Measurements from ENCODE around the gene SRD5A3. TPM values are rescaled to one million over a fixed set of nuclear protein-coding genes. Genes with fewer than 3 reads are reported as not detected.
A peak's percentile ranks its signal among the peaks of the same experiment; 100 is the strongest.

SRD5A3 gene
- 25.5 TPM for total RNA-seq

DNA sequence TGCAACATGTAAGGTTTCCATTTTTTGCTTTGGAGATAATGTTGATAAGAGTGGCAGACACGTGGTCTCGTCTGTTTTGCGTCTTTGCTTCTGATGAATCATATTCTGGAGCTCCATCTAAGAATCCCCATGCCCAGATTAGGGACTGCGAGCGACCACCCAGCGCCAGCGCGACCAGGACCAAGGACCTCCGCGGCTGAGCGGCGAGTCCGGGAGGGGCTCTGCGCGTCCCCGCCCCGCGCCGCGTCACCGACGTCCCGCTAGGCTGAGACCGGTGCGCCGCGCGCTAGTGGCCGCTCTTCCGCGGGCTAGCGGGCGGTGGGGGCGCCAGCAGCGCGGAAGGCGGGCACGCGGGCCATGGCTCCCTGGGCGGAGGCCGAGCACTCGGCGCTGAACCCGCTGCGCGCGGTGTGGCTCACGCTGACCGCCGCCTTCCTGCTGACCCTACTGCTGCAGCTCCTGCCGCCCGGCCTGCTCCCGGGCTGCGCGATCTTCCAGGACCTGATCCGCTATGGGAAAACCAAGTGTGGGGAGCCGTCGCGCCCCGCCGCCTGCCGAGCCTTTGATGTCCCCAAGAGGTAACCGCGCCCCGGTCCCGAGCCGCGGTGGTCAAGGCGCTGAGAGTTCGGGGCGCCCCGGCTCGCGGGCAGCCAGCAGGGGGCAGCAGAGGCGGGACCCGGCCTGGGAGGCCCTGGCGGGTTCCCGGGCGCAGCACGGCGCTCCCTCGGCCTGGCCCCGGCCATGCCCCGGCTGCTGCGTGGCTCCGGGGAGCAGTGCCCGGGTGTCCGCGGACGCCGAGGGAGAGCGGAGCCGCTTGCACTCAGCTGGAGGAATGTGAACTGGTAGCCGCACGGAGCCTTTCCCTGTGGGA, at the start of gene SRD5A3:
Gene SRD5A3, plus strand, starts transcription at position 263 of the 871 bp plus-strand sequence. Its CDS starts 95 bp downstream, at position 358.
- no peaks in the 10 kb centered on the region for H3K27me3 ChIP-seq
- H3K4me3 ChIP-seq: peak within 1 kb of the TSS; percentile 68 to 76
- no peaks in the 10 kb centered on the region for H3K36me3 ChIP-seq
- peak within 1 kb of the TSS; percentile 98 for H3K27ac ChIP-seq
- H3K9me3 ChIP-seq: no peaks in the 10 kb centered on the region
- DNase-seq (ENCODE audit: extremely low spot score in 2 of 2): no peak
- intact Hi-C loops (cut with DNase I): loop anchor here (2.0 to 10.0 kb wide), 2 partner anchors 49 to 201 kb away; partner anchors contain the start of genes CLOCK and TMEM165
- TF ChIP-seq POLR2A (IDR thresholded peaks at IDR 0.05): peak in 1 of 2 donors; percentile 13
- peak in 1 of 2 donors; percentile 66 for TF ChIP-seq POLR2AphosphoS5 (IDR thresholded peaks at IDR 0.05; ENCODE audit: insufficient read depth in 1 of 2, low read depth in 1 of 2)
- TF ChIP-seq, protein P1, sequence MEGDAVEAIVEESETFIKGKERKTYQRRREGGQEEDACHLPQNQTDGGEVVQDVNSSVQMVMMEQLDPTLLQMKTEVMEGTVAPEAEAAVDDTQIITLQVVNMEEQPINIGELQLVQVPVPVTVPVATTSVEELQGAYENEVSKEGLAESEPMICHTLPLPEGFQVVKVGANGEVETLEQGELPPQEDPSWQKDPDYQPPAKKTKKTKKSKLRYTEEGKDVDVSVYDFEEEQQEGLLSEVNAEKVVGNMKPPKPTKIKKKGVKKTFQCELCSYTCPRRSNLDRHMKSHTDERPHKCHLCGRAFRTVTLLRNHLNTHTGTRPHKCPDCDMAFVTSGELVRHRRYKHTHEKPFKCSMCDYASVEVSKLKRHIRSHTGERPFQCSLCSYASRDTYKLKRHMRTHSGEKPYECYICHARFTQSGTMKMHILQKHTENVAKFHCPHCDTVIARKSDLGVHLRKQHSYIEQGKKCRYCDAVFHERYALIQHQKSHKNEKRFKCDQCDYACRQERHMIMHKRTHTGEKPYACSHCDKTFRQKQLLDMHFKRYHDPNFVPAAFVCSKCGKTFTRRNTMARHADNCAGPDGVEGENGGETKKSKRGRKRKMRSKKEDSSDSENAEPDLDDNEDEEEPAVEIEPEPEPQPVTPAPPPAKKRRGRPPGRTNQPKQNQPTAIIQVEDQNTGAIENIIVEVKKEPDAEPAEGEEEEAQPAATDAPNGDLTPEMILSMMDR (IDR thresholded peaks at IDR 0.05): peak; percentile 81 to 98 (median 94)
- H3K4me1 ChIP-seq: peaks cover 23% of the 10 kb centered on the region

DNA sequence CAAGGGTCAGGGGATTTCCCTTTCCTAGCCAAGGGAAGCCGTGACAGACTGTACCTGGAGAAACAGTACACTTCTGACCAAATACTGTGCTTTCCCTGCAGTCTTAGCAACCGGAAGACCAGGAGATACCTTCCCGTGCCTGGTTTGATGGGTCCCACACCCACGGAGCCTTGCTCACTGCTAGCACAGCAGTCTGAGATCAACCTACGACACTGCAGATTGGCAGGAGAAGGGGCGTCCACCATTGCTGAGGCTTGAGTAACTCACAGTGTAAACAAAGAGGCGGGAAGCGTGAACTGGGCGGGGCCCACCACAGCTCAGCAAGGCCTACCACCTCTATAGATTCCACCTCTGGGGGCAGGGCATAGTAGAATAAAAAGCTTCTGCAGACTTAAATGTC, 48.7 kb upstream of the SRD5A3 start:
- Histone ChIP-seq H3K4me1 (no peaks in the 10 kb centered on the region), H3K27ac (no peak overlapping the region), H3K36me3 (no peaks in the 10 kb centered on the region), H3K9me3 (no peaks in the 10 kb centered on the region), H3K27me3 (no peaks in the 10 kb centered on the region), H3K4me3 (no peak overlapping the region)
- TF ChIP-seq, protein P1 (IDR thresholded peaks at IDR 0.05): no peak
- TF ChIP-seq POLR2A (IDR thresholded peaks at IDR 0.05): no peak
- no peak for TF ChIP-seq POLR2AphosphoS5 (IDR thresholded peaks at IDR 0.05; ENCODE audit: insufficient read depth in 1 of 2, low read depth in 1 of 2)
- intact Hi-C loops (cut with DNase I): no loop called here
- no peak for DNase-seq (ENCODE audit: extremely low spot score in 2 of 2)

DNA sequence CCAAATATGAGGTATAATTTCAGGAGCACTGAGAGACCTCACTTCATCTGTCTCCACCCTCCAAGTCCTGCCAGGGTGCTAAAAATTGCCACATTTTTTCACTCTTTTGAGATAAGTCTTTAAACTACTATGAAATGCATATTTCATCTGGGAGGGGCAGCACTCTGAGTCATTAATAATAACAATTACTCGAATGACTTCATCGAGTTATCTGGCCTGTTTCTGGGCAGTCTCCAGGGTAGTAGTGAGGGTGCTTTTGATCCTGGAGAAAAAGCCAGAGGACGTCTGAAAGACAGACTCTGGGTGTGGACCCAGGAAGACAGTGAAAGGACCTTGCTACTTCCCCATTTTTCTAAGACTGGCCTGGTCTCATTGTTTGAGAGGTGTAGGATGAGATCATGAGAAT, 42.3 kb upstream of the SRD5A3 start:
- H3K36me3 ChIP-seq: no peaks in the 10 kb centered on the region
- H3K27ac ChIP-seq: no peak overlapping the region
- no peaks in the 10 kb centered on the region for H3K27me3 ChIP-seq
- H3K4me3 ChIP-seq: no peak overlapping the region
- no peak for DNase-seq (ENCODE audit: extremely low spot score in 2 of 2)
- no peaks in the 10 kb centered on the region for H3K4me1 ChIP-seq
- intact Hi-C loops (cut with DNase I): no loop called here
- H3K9me3 ChIP-seq: no peaks in the 10 kb centered on the region
- TF ChIP-seq POLR2AphosphoS5 (IDR thresholded peaks at IDR 0.05; ENCODE audit: insufficient read depth in 1 of 2, low read depth in 1 of 2) (peak in 1 of 2 donors; percentile 28), POLR2A (IDR thresholded peaks at IDR 0.05) (no peak)
- TF ChIP-seq, protein P1 (IDR thresholded peaks at IDR 0.05): no peak

DNA sequence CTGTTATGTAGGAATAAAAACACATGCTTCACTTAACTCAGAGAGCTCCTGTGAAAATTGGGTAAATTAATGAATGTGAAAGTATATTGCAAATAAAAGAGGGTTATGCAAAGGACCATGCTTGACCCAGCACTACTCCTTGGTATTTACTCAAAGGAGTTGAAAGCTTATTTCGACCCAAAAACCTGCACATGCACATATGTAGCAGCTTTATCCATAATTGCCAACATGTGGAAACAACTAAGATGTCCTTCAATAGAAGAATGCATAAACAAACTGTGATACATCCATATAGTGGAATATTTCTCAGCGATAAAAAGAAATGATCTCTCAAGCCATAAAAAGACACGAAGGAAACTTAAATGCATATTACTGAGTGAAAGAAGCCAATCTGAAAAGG, 41.7 kb upstream of the SRD5A3 start:
- intact Hi-C loops (cut with DNase I): no loop called here
- H3K4me1 ChIP-seq: no peaks in the 10 kb centered on the region
- H3K27ac ChIP-seq: no peak overlapping the region
- H3K36me3 ChIP-seq: no peaks in the 10 kb centered on the region
- DNase-seq (ENCODE audit: extremely low spot score in 2 of 2): no peak
- no peak overlapping the region for H3K4me3 ChIP-seq
- H3K9me3 ChIP-seq: no peaks in the 10 kb centered on the region
- H3K27me3 ChIP-seq: no peaks in the 10 kb centered on the region
- TF ChIP-seq, protein P1 (IDR thresholded peaks at IDR 0.05): no peak
- TF ChIP-seq POLR2A (IDR thresholded peaks at IDR 0.05): no peak
- no peak for TF ChIP-seq POLR2AphosphoS5 (IDR thresholded peaks at IDR 0.05; ENCODE audit: insufficient read depth in 1 of 2, low read depth in 1 of 2)

DNA sequence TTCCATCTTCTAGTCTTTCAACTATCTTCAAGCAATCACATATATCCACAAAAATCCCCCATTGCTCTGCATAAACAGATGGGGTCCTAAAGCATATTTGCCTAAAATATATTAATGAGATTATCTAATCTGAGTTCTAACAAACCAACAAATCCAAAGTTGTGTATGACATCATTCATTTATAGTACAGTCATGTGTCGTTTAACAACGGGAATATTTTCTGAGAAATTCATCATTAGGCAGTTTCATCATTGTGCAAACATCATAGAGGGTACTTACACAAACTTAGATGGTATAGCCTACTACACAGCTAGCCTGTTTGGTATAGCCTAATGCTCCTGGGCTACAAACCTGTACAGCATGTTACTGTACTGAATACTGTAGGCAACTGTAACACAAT, 38.0 kb upstream of the SRD5A3 start:
- no peak for TF ChIP-seq POLR2A (IDR thresholded peaks at IDR 0.05)
- Histone ChIP-seq H3K27me3 (no peaks in the 10 kb centered on the region), H3K4me3 (no peak overlapping the region), H3K4me1 (no peaks in the 10 kb centered on the region), H3K36me3 (no peaks in the 10 kb centered on the region), H3K27ac (no peak overlapping the region), H3K9me3 (no peaks in the 10 kb centered on the region)
- DNase-seq (ENCODE audit: extremely low spot score in 2 of 2): no peak
- intact Hi-C loops (cut with DNase I): no loop called here

Measured in vagina (tissue), 2 donors.